Cerebellar nuclear complex (tissue), 1 donor: Measurements from ENCODE around the gene HS3ST3B1.

ENCODE experiments used
- DNase-seq, 2 experiments: peaks; one replicate each; lab custom pipeline; 2025; lab: John Stamatoyannopoulos, UW

The HS3ST3B1 gene

DNA sequence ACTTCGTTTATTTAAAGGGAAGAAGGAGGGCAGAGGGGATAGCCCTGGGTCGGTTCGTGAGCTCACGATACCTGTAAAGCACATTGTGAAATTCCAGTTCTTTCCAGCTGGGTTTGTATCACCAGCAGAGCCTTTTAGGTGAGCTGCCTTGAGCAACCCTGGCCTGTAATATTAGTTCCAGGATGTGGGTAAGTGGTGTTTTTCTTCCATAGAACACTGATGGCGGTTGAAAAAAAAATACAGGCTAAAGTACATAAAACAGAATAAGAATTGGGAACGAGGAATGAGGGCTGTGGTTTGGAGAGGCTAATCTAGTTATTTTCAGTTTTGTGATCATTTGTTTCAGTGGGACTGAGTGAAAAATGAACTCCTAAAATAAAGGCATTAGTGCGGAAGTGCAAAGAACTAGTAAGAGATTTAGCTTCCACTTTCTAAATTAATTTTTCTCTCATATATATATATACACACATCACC, 20.6 kb downstream of the HS3ST3B1 start:
- no peak for DNase-seq

DNA sequence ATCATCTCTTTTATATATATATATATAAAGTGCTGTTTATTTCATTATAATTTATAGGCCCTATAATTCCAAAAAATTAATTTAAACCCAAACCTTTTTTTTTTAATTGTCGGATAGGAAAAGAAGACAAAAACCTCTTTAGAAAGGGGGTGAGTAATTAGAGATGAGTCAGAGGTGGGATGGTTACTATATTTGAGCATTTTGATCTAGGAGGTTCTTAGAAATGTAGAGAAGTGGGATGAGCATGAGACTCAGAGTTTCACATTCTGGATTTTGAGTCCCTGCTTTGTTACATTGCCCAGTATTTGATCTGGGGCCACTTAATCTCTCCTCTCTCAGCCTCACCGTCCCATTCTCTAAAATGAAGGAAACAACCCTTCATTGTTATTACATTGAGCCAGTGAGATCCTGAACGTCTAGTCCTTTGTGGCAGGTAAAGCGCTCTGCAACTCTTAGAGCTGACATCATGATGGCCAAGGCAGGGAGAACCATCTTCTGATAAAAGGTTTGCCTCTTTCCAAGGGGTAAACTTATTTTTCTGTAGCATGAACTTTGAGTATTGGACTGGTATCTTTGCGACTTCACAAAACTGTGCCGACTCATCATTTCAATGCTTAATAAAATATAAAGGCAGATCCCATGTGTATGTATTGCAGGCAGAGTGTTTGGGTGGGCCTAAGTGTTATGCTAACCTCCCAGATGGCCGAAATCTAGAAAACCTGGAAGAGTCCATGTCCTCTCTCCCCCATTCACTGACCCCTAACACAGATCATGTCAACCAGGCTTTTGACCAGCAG, 21.3 kb downstream of the HS3ST3B1 start:
- DNase-seq, result no peak

DNA sequence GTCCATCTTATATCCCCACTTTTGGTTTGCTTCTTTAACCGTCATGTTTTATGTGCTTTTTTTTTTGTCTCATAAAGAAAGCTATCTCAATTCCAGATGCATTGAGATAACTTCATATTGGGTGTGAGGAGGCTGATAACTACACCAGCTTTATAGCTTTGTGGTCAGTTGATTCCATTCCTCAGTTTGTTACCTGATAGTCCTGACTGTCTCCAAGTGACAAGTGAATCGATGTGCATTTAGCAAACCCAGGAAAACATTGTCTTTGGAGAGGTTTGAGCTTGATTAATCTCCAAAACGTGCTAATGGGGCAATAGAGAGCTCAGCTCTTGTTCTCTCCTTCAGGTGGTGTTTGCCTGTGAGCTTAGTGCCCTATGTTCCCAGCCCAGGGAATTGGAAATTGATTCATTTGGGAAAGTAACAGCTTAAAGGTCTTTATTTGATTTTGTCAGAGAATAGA, 22.7 kb downstream of the HS3ST3B1 start:
- no peak for DNase-seq

DNA sequence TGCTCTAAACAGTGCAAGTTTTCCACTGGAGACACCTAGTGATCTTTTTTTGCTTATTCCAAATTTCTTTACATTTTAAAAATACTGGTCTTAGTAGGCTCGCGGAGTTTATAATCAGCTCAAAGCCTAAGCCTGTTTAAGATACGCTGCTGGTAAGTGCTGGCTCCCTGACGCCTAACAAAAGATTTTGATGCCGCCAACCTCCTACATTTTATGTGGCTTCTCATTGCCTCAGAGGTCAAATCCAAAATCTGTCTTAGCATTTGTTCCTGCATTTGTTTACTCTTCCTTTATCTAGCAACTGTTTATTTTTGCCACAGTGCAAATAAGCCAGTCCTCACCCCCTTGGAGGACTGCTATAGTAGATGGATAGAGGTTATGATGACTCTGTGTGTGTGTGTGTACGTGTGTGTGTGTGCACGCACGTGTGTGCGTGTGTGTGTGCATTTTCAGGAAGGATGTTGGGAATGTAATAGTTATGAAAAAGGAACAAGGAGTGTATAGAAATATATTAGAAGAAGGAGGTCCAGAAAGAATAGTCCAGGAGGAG, 24.8 kb downstream of the HS3ST3B1 start:
- no peak for DNase-seq

DNA sequence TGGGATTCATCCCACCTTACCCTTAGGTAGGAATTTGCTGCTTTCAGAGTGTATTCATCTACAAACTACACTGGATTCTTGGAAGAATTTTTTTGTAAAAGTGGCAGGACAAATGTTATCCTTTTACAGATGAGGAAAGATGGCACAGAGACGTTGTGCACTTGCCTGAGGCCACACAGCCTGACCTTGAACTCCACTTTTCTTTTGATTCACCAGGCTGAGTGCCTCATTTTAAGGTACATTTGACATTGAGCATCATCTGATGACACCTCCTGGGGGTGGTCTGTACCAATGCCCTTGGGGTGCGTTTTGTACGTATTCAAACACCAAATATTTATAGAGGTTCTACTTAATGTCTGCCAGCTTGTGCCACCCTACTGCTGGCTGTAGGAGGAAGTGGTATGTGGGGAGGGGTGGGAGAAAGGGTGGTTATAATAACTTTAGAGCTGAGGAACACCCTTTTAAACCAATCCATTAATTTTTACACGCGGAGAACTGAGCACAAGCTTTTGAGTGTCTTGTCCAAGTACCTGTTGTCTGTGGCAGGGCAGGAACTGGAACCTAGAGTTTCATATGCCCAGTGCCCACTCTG, 29.1 kb downstream of the HS3ST3B1 start:
- no peak for DNase-seq

DNA sequence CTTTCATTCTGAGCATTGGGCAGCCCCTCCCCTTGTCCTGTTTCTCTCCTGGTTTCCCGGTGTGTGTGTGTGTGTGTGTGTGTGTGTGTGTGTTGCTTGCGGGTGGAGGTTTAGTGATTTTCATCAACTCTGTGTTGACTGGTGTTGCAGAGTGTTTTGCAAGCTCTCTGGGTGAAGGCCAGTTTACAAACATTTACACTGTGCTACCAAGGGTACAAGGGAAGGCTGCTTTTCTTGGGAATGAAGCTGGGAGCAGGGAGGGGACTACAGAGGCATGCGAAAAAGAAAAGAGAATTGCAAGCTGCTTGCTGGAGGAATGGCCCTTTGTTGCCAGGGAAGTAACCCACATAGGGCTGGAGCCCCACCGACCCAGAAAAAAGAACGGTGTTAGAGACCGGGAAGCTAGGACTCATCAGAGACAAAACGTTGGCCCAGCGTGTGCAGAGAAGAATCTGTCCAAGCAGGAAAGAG, 29.6 kb downstream of the HS3ST3B1 start:
- DNase-seq, result no peak

DNA sequence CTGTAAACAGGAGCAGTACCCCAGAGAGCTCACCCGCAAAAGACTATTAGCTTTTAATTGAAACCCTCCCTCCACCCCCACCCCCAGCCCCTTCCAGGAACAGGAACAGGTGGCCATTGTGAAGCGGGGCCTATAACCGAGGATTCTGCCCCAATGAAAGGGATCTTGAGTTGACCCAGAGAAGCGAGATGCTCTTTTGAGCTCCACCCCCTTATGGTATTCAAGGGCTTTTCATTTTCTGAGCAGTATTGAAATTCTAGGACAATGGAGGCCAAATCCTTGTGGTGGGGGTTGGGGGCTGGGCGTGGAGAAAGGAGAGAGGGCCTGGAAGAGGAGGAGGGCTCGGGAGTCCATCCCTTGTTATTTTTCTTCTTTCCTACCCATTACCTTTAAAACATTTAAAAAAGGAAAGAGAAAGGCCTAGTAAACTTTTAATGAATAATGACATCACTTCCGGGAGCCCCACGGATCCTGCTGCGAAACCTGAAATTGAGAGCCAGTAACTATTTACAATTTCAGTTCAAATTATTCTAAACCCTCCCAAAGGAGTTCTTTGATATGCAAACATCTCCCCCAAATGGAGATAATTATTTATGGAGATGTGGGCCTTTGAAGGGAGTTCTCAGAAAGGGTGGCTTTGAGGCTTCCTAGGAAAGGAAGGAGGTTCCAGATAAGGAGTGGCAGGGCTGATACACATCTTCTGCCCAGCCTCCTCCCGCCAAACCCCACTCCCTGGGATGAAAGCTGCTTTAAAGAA, 30.5 kb downstream of the HS3ST3B1 start:
- no peak for DNase-seq

DNA sequence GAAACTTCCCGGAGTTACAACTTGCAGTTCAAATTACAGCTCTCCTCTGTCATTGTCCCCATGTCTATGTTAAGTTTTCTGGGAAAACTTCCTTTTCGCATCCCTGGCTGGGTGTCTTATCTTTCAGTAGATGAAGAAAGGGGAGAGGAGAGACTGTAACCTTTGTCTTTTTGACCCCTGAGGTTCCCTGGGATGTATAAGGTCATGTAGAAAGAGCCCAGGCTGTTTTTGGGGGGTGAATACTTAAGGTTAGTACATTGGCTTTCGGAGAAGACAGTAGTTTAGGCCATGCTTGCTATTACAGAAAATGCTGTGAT, 31.1 kb downstream of the HS3ST3B1 start:
- DNase-seq, result no peak

DNA sequence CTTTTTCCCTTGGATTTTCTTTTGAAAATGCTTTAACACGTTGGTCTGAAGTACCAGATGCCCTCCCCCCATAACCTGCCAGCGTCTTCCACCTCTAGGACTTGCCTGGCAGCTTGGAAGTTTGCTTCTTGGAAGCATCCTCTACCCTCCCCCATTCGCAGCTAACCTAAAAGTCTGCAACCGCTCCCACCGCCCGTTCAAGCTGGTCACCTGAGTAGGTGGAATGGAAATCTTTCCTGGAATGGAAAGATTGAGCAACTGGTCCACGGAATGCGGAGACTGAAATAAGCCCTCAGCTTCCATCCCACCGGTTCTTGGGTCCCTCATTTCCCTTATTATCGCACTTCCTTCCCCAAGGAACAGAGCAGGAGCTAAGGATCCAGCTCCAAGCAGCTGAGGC, 31.4 kb downstream of the HS3ST3B1 start:
- no peak for DNase-seq

DNA sequence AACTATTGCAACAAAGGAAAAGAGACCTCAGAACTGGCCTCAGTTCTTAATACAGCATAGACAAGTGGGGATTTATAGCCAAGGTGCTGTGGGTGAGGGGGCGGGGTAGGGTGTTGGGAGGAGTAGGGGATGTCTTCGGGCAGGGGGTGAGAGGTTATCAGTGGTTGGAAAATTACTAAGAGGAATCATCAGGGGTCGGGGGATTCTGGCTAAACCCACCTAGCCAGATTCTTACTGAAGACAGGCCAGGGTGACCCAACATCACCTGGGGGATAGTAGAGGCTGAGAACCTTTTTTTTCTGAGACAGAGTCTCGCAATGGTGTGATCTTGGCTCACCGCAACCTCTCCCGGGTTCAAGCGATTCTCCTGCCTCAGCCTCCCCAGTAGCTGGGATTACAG, 32.6 kb downstream of the HS3ST3B1 start:
- DNase-seq, result no peak

DNA sequence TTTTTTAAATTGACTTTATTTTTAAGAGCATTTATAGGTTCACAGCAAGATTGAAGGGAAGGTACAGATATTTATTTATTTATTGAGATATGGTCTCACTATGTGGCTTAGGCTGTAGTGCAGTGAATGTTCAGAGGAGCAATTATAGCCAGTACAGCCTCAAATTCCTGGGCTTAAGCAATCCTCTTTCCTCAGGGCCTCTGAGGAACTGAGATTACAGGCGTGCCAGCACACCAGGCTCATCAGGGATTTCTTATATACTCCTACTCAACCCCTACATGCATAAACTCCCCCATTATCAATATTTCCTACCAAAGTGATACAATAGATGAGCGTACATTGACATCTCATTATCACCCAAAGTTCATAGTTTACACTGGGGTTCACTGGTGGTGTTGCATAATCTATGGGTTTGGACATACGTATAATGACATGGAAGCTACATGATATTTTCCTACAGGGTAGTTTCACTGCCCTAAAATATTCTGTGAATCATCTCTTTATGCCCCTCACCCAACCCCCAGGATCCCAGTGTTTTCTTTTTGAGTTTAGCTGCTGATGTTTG, 33.5 kb downstream of the HS3ST3B1 start:
- DNase-seq, result no peak

DNA sequence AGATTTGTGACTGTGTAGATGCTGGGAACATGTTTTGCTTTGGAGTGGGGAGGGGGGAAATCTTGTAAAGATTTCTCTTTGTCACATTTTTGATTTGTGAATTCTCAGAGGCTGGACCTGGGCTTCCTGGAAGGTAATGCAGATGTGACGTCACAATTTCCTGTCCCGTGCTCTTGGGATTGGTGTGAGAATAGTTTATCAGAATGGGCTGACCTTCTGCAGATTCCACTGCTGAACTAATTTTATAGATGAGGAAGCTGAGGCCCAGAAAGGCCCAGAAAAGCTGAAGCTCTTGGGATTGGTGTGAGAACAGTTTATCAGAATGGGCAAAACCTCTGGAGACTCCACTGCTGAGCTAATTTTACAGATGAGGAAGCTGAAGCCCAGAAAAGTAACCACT, 34.0 kb downstream of the HS3ST3B1 start:
- no peak for DNase-seq

DNA sequence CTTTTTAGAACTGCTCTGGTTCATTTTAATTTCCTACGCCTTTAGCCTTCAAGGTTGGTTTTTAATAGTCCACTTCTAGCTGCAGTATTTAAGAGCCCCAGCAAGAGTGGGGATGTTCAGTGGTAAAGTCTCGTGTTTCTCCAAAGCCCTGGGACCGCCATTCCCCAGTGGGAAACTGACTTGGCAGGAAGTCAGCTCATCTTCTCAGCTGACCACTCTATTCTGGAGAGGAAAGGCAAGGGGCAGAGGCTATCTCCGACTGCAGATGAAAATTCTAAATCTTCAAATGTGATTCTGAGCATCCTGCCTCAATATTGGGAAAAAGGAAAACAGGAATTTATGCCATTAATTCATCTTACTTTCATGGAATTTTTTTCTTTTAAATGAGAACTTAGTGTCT, 35.5 kb downstream of the HS3ST3B1 start:
- DNase-seq, result no peak

DNA sequence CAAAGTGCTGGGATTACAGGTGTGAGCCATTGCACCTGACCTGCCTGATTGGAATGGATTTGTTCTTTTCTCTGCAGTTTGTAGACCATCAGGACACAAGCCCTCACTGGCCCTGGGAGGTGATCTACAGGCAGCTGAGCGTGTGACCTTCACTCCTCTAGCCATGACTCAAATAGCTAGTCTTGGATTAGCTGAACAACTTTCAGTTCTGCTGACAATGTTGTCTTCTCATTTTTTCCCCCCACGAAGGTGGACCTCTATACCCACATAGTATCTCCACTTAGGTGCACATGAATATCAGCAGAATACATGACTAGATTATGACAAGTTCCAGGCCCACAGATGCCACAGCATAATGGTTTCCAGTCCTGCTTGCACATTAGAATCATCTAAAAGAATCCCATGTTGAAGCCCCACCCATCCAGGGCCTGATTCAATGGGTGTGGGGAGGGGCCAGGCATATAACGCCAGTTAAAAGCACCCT, 36.8 kb downstream of the HS3ST3B1 start:
- DNase-seq, result no peak

DNA sequence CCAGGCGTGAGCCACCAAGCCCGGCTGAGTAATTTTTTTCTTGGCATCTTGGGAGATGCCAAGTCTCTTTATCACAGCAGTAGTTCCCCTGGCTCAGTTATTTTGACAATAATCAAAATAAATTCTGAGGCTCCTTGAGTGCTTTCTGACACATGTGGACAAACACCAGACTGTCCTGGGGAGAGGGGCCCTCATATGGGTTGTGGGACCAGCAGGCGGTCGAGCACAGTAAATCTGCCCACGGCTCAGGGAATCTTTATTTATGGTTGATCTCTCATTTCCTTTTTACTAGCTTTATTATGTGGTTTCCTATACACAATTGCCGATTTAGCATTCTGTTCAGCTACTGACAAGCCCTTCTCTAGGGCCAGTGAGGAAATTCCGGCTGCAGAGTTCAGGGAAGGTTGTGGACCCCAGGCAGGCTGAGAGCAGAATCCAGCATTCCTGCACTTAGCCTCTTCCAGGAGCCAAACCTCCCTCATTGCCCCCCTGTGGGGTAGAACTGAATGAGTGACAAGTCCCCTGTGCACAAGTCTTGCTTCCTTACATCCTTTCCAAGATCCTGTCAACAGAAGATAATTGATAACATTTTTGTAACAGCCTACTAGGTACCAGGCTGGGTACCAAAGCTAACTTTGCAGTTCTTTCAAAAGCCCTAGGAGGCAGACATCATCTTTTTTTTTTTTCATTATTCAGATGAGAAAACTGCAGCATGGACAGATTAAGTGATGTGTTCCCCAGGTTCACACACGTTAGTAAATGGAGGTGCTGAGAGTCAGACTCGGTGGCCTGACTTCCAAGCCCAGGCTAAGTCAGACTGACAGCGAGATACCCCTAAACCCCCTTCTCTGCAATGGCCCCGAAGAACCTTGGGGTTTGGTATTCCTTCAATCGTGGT, 40.2 kb downstream of the HS3ST3B1 start:
- no peak for DNase-seq

DNA sequence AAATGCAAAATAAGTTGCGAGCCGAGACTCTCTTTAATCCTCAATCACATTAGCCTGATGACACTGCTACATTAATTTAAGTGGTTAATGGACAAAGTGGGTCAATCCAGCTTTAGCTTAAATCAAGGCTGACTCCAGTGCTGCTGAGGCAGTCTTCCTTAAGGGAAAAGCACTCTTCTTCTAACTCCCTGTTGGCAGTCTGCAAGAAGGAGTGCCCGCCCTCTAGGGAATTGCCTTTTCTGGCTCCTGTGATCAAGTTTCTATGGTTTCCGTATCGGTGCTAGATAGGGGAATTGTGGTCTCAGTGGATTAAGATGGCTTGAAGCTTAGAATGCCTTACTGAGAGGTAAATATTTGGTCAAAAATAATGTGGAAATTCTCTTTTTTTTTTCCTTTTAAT, 41.0 kb downstream of the HS3ST3B1 start:
- no peak for DNase-seq

DNA sequence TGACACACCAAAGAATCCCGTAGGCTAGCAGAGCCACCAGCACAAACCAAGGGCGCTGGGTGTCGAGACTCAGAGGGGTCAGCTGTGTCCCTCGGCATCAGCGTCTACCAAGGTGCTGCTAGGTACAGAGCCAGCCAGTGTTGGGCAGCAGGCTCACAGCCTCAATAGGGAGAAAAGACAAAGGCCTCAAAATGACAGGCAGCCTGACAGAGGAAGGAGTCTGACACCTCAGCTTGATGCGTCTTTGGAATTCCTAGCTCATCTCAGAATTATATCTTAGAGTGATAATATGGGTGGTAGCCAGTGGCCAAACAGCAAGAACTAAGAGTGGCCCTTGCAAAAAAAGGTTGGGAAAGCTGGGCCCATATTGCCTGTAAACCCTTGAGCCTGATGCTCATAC, 45.9 kb downstream of the HS3ST3B1 start:
- DNase-seq, result no peak

DNA sequence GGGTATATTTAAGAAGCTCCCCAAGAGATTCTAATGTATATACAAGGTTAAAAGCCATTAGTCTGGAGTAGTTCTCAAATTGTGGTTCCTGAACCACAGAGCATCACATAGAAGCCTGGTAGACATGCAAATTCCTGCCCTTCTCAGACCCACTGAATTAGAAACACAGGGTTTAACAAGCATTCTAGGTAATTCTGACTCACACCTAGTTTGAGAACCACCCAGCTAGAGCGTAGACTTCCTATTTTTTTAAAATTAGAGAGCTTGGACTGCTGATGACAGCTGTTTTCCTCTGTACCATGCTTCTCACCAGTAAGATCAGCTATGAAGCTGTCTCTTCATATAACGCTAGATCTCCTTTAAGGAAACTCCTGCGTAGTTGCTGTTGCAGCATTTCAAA, 50.6 kb downstream of the HS3ST3B1 start:
- DNase-seq, result no peak

DNA sequence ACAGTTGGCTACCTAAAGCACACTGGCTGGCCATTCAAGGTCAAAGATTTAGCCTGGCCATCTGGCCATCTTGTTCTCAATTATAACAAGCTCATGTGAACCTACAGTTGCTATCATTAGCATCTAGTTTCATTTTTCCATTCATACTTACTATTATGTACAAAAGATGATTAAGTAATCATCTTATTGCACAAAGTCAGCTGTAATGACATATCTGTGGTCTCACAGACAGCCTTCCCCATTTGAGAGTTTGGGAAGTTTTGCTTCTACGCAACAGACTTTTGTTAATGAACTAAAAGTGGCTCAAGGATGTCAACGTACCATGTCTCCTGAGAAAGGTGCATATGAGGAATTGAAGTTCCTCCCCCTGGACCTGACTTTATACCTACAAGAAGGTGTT, 51.3 kb downstream of the HS3ST3B1 start:
- DNase-seq, result no peak

DNA sequence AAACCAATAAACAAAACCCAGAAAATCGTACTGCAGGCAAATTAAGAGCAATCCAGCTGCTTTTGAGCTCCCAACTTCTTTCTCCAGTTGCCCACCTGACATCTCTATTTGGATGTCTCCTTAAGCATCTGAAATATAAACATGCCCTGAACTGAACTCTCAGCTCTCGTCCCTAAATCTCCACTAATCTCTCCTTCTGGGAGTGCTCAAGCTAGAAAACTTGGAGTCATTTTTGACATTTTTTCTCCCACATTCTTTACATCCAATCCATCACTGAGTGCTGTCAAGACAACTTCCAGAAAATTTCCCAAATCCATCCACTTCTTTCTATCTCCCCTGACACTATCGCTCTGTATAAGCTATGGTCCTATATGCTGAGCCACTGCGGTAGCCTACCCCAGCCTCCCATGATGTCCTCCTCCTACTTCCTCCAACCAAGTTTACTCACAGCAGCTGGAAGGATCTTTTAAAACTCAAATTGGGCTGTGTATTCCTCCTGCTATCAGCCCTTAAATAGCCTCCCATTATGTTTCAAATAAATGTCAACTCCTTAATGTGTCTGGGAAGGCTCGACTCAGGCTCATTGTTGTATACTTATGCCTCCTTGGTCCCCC, 53.1 kb downstream of the HS3ST3B1 start:
- no peak for DNase-seq

DNA sequence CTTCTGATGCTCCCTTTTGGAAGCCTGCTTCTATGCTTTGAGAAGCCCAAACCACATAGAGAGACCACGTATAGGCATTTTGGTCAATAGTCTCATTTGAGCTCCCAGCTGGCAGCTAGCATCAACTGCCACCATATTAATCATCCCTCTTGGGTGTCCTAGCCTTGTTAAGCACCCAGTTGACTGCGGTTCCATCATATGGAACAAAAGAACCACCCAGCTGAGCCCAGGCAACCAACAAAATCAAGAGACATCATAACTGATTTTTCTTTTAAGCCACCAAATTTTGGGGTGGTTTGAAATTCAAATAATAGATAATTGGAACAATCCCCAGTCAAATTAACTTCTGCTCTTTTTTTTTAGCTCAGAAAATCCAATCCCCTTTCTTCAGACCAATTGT, 53.9 kb downstream of the HS3ST3B1 start:
- DNase-seq, result no peak
